GM21367 (cell line): ENCODE results near the gene FILIP1.
"Not testable (repeated sequence)": the region's sequence is repeated elsewhere in the genome, so short reads cannot be mapped to it uniquely, and the experiment has no call there.

Source experiments
- ATAC-seq: cut with Tn5 transposase; IDR thresholded peaks from one replicate; pipeline ENCODE4 v1.9.1; 2021; ENCODE audit not compliant: unreplicated experiment

Gene FILIP1

DNA sequence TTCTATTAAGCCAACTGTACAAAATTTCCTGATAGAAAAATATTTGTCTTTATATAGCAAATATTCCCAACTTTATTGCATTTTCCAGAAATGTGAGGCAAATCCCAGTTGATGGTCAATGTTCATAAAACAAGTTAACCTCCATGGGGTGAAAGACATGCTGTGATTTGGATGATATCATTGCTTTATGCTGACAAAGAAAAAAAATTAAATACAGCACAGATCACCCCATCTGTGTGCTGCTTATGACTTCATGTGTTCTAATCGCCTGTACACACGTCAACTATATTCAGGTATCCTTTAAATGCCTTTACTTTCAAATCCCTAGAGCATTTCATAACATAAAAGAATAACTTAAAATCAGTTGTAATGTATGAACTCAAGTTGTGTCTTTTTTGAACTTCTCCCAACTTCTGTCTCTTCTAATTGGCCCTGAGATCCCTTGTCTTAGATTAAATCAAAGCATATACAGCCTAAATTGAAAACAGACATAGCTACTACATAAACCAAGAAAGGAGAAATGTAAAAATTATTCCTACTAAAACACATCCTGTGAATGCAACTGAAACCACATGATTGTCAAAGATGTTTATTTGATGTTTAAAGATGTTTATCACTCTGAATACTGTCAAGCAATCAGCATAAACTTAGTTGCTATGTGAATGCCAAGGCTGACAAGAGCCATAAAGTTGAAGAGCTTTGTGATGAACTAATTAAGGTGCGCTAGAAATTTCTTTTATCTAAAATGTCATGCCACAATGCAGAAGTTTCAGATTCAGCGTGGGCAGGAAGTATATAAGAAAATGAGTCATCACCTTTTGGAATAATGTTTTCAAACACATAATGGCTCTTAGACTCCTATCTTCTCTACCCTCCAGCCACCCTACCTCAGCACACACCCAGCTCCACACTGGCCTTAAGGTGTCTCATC is 68.7 kb downstream of the FILIP1 start:
- no peak for ATAC-seq

- no peak for ATAC-seq
Measured at GRCh38 chr6:75423386-75423785, 70.2 kb downstream of the FILIP1 start.

DNA sequence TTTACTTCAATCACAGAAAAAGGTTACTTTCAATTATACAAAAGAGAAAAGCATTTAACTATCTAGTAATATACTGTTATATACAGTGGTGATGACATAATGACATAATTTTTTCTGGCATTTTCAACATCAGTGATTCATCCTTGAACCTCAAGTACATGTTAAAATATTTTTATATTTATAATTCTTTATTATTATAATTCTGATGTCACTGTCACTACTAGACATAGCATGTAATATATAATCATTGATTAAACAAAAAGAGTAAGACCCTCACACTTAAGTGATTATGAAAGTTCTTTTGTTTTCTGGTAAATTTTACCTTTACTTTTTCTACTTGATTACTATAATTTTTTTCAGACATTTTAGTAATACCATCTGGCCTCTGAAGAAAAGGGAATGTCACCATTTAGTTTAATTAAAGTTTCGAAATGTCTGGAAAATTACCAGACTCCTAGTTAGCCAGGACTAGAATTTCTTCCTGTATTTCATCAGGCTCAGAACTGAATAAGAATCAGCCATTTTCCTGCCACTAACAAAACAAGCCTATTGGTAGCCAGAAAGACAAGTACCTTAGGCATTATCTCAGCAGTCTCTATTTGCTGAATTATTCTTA is 71.5 kb downstream of the FILIP1 start:
- no peak for ATAC-seq

DNA sequence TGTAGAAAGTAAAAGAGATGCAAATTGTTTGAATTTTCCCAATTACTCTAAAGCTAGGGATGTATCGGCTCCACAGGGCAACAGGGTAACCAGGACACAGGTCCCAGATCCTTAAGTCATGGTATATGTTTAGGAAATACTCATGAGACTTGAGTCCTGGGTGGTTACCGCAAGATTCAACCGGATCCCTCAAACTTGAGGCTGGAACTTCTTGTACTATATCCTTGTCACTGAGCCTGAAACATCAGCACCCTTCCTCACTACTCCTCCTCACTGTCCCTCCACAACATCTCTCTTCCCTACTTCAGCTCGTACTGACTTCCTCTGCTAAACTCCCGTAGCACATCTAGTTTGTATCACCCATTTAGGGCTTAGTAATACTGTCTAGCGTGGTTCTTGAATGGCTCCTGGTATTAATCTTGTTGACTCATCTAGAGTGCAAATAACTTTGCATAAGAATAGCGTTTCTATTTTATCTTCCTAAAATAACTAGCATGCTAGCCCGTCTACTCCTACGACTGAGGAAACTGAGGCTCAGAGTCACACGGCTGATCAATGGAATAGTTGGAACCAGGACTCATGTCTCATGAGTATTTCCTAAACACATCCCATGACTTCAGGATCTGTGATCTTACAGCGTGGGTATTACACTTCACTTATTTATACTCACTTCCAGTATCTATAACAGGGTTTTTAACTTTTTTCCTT is 72.1 kb downstream of the FILIP1 start:
- no peak for ATAC-seq

DNA sequence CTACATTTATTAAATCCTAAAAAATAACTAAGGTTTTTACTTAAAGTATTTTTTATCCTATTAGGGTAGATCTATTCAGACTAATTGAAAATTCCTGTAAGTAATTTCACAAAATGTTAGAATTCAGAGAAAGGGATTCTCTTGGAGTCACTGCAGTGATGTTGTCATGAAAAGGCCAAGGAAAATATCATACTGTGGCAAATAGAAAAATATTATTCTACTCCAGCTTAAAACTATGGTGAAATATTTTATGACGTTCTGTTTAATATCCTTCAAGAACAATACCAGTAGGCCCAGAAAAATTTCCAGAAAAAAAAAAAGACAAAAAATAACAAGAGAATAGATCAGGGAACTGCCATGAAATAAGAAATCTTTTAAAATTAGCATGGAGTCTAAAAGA is 73.6 kb downstream of the FILIP1 start:
- ATAC-seq = no peak

GRCh38 chr6:75419416-75419815 is 74.2 kb downstream of the FILIP1 start:
- no peak for ATAC-seq

DNA sequence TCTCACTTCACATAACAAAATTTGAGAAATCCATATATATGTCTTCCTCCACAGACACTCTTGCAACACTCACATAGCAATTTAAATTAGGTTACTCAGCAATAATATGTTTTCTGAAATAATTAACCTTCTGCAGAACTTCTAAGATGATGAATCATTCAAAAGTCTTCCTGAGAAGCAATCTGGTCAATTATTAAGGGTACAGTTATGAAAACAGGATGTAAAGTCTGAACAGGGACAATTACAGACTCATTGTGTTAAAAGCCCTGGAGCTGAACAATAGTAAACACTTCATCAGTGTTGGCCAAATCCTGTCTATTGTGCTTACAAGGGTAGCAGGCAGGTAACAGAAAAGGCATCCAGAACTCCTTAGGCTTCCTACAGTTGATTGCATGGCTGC is 75.4 kb downstream of the FILIP1 start:
- ATAC-seq = peak; percentile 62

- ATAC-seq = no peak
Measured at GRCh38 chr6:75416443-75416842, 77.2 kb downstream of the FILIP1 start.

- no peak for ATAC-seq
Measured at GRCh38 chr6:75415804-75416203, 77.8 kb downstream of the FILIP1 start.

GRCh38 chr6:75414445-75415021 is 79.1 kb downstream of the FILIP1 start:
- ATAC-seq = no peak

DNA sequence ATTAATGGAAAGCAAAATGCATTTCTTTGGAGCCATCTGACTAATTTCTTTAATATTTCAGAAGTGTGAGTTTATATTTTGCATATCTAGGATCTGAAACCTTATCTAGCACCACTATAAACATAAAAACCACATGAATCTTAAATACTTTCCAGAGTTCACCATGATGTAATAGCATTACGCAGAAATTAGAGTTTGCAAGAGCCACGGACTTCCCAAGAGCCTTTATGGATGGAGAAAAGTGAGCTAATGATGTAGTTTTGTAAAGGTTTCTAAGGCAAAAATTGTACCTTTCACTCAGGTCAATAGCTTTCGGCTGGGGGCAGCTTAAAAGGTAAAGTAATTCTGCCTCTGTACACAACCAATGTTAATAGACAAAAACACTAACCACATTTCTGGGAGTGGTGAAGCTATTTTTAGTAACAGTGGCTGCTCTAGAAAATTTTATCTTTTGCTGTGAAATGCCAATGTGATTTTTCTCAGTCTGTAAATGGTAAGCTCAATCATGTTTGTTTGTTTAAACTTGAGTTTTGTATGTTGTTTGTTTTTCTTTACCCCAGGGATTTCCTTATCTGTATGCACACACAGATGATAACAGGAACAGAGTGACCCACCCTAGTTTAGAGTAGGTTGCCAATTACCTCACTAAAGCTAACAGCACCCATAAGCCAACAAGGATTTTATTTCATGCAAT is 80.5 kb downstream of the FILIP1 start:
- no peak for ATAC-seq

DNA sequence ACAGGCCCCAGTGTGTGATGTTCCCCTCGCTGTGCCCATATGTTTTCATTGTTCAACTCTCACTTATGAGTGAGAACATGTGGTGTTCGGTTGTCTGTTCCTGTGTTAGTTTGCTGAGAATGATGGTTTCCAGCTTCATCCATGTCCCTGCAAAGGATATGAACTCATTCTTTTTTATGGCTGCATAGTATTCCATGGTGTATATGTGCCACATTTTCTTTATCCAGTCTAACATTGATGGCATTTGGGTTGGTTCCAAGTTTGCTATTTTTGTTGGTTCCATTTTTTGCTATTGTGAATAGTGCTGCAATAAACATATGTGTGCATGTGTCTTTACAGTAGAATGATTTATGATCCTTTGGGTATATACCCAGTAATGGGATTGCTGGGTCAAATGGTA is 83.0 kb downstream of the FILIP1 start:
- ATAC-seq = not testable (repeated sequence)

DNA sequence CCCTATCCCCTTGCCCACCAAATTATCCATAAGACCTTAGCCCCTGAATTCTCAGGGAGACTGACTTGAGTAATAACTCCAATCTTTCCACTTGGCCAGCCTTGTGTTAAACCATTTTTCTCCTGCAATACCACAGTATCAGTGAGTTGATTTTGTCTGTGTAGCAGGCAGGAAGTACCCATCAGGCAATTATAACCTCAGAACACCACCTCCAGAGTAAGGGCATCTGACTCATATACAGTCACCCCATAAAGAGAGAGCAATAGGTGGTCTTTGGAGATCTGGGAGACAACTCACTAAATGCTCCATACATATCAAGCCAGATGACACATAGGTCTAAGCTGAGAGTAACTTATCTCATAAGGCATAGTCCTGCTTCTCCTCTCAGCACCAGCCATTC is 83.7 kb downstream of the FILIP1 start:
- no peak for ATAC-seq

DNA sequence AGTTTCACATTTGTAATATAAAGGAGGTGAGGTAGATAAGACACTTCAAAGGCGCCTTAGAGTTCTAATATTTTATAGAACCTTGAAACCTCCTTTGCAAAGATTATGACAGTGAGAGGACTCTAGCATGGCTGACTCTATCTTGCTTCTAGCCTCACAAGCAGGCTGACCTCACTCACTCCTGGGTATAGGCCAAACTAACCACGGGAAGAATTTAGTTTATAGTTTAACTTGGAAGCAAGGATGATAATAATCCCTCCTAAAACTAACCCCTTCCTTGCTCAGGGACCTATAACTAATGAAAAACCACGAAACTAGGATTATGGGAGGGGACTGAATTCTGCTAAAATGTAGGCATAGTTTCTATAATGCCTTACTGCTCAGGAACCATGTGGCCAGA is 84.3 kb downstream of the FILIP1 start:
- ATAC-seq = no peak

- no peak for ATAC-seq
Measured at GRCh38 chr6:75403563-75404080, 90.0 kb downstream of the FILIP1 start.

DNA sequence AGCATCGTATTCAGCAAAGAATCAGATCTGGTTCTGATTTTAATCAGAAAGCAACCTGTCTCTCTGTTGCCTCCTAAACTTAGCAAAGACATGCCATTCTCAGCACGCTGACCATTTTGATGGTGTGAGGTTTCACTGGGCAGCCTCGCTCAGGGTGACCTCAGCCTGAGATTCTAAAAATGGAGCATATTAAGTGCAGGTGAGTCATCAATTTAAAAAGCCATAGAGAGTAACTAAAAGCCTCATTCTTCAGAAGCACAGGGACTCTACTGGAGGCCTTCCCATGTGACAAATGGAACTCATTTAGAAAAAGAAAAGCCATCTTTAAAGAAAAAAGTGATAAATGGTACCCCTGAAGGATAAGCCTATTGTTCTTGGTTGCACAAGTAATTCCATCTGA is 91.3 kb downstream of the FILIP1 start:
- ATAC-seq = no peak

- ATAC-seq = no peak
Measured at GRCh38 chr6:75397656-75398465, 95.7 kb downstream of the FILIP1 start.

DNA sequence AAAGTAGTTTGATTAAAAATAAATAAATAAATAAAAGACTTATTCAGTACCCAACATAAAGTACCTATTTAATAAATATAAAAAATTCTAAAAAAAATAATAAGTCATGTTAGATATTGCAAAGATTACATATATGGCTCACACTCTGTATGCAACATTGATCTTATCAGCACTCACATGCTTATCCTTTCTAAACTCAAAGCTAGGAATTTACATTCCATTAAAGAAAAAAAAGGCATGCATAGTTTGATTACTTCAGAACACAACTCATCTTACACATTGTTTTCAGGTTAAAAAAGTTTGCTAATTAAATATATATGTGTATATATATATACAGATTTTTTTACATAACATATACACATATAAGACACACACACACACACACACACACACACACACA is 96.4 kb downstream of the FILIP1 start:
- no peak for ATAC-seq

GRCh38 chr6:75396005-75396800 is 97.4 kb downstream of the FILIP1 start:
- no peak for ATAC-seq
